ENCODE measurements around the gene NXN.
"Not testable (repeated sequence)": the region's sequence is repeated elsewhere in the genome, so short reads cannot be mapped to it uniquely, and the experiment has no call there.

The NXN gene

GRCh38 chr17:814371-814770, 165.2 kb downstream of the NXN start:
- DNase-seq, result no peak

- no peak for DNase-seq
These were observed 166.9 kb downstream of the NXN start for GRCh38 chr17:812638-813204.

DNA sequence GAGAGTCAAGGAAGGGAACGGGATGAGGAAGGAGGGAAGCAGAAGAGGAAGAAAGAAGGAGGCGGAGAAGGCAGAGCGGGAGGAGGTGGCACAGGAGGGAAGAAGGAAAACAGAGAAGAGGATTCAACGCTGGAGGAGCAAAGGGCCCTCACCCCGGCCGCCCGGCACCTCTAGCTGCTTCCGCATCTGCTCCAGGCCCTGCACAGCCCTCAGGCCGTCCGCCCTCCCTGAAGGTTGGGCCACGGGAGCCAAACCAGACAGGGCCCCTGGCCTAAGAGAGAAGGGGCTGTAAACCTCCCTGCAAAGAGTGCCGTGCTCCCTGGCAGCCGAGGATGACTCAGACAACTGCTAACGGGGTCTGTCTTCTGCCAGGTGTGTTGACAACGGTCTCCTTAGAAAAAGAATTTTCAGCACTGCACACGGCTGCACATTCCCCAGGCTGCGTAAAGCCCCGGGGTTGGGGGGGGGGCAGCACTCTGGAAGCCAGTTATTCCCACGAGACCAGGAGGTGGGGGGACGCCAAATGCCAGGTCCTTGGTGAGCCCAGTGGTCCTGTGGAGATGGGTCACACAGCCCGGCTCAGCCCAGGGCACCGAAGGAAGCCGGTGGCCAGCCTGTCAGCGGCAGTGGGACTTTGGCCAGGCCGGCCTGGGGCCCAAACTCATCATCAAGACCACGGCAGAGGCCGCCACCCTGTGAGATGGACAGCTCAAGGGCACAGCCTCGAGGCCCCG, 168.4 kb downstream of the NXN start:
- DNase-seq, result no peak

DNA sequence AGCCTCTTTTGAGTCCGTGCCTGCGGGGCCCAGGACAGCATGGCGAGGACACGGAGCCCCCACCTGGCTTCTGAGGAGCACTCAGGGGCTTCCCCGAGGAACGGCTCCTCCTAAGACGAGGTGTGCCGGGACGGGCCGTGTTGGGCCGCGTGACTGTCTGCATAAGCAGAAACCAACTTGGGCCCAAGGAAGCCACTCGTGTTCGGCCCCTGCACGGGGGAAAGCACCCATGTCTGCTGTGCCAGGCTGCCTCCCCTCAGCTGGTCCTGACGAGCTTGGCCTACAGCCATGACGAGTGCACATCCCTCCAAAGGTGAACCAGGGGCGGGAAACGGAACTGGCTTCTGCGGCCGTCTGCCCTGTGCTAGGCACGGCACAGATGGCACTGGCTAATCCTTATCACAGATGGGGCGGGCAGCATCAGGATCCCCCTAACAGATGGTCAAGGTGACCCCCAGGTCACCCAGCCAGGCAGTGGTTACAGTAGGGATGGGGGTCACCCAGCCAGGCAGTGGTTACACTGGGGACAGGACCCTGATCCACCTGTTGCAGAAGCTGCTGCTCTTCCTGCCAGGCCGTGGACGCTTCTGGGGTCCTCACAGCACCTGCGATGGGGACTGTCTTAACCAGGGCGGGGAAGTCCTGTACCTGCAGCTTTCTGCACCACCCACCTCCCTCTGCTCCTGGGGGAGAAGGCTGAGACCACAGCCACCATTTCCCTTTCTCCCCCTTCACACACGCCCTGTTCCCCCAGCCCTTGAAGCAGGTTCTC, 171.9 kb downstream of the NXN start:
- DNase-seq, result no peak

GRCh38 chr17:806781-807522, 172.6 kb downstream of the NXN start:
- no peak for DNase-seq

- DNase-seq, result no peak
These were observed 173.2 kb downstream of the NXN start for GRCh38 chr17:806346-806745.

- not testable (repeated sequence) for DNase-seq
These were observed 173.7 kb downstream of the NXN start for GRCh38 chr17:805886-806285.

DNA sequence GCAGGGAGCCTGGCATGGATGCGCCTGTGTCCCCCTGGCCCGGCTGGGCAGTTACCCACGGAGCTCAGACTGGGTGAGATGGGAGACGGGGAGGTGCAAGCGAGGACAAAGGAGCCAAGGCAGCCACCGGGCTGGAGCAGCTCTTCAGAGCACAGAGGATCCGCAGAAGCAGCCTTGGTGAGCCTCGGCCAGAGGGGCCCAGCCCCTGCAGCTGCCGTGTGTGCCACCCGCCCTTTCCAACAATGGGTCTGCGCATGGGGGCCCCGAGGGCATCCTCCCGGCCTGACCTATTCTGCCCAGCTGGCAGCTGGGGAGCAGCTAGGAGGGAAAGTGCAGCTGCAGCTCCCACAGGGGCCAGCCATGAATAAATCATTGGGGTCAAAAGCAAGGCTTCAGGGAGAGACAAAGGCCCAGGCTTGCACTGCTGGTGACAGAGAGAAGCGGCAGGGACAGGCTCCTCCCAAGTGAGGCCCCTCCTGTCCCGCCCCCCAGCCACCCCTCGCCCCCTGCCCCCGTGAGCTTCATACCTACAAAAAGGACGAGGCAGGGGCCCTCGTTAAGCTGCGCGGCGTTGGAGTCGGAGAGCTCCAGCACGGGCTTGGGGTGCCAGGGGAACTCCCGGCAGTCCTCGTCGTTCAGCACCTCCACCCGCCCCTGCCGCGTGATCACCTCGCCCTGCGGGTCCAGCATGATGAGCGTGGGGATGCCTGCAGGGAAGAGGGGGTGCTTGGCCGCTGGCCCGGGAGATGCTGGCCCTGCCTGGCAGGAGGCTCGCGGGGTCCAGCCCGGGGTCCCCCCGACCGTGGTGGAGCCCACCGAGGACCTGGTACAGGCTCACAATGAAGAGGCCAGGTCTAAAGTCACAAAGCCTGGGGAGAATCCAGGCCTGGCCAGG, 174.8 kb downstream of the NXN start:
- no peak for DNase-seq

DNA sequence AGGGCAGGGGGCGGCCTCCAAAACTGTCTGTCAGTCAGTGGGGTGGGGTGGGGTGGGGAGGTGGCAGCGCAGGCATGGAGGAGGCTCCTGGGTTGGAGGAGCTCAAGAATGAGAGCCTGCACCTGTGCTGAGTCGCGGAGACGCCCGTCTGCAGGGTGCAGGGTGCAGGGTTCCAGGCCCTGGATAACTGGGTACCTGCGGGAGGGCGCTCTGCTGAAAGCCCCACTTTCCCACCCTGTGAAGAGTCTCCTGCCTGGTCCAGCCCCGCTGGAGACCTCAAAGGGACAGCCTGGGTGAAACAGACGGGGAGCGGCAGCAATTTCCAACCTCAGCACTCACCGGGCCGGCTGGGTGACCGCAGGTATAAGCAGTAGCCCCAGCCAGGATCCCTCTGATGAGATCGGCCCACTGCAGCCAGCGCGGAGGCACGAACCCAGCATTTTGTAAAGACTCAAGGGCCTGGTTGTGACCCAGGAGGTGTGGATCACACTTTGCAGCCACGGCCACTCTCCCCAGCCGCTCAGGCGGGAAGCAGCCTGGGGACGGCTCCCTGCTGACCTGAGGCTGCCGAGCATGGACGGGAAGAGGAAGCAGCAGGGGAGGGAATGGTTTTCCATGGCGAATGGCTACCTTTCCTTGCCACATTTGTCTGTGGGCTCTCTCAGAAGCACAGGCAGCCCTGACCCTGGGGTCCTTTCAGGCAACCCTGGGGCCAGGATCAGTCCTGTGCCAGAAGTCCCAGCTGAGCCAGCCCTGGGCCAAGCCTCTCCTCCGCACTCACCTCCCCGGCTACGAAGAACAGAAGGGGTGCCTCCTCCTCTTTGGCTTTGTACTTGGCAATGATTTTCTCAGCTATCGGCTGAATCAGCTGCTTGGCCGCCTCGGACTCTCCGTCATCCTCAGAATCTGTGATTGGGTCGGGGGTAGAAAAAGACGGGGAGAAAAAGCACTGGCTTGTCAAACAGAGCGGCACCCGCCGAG, 176.4 kb downstream of the NXN start:
- DNase-seq, result no peak

DNA sequence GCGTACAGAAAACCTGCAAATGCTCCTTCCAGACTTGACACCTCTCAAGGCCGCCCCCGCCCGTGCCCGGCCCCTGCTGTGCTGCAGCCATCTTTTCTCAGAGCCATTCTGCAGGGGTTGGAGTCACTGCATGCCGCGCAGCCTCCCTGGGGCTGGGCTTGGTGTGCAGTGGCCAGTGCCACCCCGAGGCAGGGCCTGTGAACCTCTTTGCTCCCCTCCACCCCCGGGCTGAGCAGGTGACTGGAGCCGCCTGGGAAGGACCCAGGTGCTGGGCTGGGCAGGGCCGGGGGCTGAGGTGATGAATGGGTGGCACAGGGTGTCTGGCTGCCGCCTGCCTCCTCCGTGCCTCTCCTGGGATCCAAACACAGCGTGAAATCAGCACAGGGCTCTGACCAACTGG, 177.1 kb downstream of the NXN start:
- DNase-seq, result no peak

GRCh38 chr17:801660-802059, 177.9 kb downstream of the NXN start:
- no peak for DNase-seq

DNA sequence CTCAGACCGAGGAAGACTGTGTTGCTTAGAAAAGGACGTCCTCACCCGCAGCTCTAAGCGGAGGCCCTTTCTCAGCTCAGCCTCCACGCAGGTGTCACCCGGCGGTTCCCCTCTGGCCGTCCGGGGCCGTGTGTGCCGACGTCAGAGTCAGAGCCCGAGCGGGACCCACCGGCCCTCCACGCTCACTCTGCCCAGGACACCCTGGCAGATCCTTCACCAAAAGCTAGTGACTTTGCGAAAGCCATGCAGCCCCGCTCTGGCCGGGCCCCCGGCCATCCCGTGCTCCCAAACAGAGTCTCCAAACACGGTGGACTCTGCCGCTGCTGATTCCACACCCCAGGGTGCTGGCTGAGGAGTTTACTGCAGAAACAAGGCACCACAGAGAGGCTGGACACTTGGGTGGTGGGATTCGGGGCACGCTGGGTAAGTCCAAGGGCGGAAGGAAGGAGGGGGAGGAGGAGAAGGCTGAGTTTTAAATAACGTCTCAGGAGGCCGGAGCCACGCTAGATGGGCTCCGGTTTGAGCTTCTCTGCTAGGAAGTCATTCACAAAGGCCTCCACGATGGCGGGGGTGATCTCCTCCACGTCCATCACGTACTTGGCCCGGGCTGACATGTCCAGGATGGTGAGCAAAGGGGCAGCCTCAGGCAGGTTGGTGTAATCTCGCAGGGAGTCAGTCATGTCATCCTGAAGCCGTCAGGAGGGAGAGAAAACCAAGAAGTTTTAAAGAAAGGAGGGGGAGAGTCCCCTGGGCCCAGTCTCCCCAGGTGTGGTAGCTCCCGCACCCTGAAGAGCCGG, 178.9 kb downstream of the NXN start:
- DNase-seq, result no peak

DNA sequence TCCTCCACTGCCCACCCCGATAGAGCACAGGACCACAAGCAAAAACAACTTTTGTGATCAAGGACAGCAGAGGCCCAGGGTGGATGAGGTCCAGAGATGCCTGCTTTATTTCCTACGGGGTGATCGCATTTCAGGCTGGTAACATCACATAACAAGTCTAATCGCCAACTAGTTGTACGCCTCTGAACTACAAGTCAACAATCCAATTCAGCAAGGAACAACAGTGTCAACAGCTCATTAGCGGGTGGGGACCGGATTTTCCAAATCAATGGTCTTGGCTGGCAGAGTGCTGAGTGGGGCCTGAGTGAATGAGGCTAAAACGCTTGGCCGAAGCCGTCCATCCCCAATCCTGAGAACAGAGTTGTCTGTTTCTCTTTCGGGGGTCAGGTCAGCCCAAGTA, 180.3 kb downstream of the NXN start:
- DNase-seq, result no peak

GRCh38 chr17:798246-798645, 181.3 kb downstream of the NXN start:
- peak; percentile 18 for DNase-seq

- no peak for DNase-seq
These were observed 182.2 kb downstream of the NXN start for GRCh38 chr17:797236-797840.

DNA sequence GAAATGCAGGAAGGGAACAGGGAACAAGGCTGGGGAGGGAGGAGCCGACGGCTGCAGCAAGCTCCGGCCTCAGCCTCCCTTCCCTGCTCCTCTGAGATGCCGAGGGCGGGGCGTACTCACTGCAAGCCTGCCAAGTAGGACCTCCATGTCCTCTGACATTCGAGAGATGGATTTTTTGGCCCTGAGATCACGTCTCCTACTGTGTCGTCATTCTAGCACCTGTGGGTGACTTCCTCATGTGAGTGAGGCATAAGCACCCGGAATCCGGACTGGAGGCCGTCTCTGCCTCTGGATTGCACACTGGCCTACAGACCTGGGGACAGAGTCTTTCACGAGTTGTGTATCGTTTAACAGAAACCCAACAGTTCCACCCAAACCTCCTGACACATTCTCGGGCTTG, 183.0 kb downstream of the NXN start:
- DNase-seq, result no peak

DNA sequence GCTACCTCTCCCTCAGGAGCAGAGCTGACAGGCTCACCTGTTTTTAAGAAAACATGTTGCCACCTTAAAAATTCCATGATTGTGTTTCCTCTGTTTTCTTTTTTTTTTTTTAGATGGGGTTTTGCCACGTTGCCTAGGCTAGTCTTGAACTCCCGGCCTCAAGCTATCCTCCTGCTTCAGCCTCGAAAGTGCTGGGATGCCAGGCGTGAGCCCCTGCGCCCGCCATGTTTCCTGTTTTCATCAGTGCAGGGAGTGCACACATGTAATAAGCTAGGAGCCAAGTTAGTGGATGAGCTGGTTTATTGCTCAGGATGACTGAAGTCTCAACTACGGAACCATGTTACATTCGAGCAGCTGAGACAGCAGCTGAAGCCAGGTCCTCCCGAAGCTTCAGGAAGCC, 183.9 kb downstream of the NXN start:
- DNase-seq, result no peak

GRCh38 chr17:795276-795675, 184.3 kb downstream of the NXN start:
- DNase-seq, result no peak

DNA sequence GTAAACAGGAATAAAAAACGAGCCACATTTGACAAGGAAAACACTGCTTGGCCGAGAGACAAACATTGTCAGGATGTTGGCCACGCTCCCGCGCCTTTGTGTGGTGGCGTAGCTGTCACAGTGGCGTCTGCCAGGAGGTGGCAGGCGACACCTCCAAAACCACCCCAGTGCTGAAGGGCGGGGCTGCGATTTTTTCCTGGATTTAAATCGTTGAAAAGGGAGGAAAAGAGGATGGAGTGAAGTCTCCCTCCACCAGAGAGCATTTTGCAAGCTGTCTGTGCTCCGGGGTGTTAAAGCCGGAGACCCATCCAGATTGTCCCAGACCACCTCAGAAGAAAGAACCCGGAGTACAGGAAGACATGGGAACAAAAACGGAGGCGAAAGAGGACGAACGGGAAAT, 184.7 kb downstream of the NXN start:
- DNase-seq, result no peak

- no peak for DNase-seq
These were observed 187.3 kb downstream of the NXN start for GRCh38 chr17:792277-792676.

All from DMS79 (cell line).